Measurements from ENCODE around the gene CD79B. TPM values are rescaled to one million over a fixed set of nuclear protein-coding genes. Genes with fewer than 3 reads are reported as not detected.

CD79B gene
- total RNA-seq, 1 donor from 2014 or later: not detected

DNA sequence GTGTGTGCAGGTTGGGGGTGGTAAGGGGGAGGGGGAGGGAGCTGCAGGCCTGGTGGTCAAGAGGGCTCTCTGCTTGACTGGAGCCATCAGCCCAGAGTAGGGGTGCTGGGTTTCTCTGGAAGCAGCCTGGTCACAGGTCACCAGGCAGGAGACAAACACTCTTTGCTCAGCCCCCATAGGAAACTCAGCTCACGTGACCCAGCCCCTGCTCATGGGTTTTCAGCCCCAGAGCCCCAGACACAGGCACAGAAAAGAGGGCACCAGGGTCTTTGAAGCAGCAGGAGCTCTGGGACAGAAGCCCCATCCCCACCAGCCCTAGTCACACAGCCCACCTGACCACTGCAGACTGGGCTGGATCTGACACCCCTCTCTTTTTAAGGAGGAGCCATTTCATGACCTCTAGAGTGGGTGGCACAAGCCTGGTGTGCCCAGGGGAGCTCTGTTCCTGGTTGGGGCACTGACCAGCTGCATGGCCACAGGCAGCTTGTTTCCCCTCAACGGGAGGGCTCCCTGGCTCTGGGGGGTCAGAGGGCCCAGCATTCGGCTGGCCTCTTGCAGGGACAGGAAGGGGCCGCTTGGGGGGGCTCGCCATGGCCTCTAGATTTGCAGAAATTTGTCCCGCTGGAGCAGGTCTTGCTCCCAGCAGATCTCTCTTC lies 13.8 kb upstream of the CD79B start:
- Mint-ChIP-seq H3K36me3 (no peaks in the 10 kb centered on the region), H3K9me3 (no peaks in the 10 kb centered on the region), H3K4me3 (no peak overlapping the region), H3K27ac (no peak overlapping the region), H3K4me1 (peaks cover 2% of the 10 kb centered on the region), H3K27me3 (ENCODE audit: low read depth) (peaks cover 4% of the 10 kb centered on the region)
- no peak for DNase-seq (ENCODE audit: low spot score in 2 of 2, unreplicated experiment in 2 of 2)
- no peak for TF ChIP-seq CTCF (IDR thresholded peaks at IDR 0.05; ENCODE audit: unreplicated experiment)

GRCh38 chr17:63944736-63945499 lies 12.8 kb upstream of the CD79B start:
- Mint-ChIP-seq H3K4me1 (peaks cover 2% of the 10 kb centered on the region), H3K9me3 (no peaks in the 10 kb centered on the region), H3K4me3 (no peak overlapping the region), H3K36me3 (no peaks in the 10 kb centered on the region), H3K27ac (no peak overlapping the region), H3K27me3 (ENCODE audit: low read depth) (peaks cover 2% of the 10 kb centered on the region)
- DNase-seq (ENCODE audit: low spot score in 2 of 2, unreplicated experiment in 2 of 2): no peak
- no peak for TF ChIP-seq CTCF (IDR thresholded peaks at IDR 0.05; ENCODE audit: unreplicated experiment)

DNA sequence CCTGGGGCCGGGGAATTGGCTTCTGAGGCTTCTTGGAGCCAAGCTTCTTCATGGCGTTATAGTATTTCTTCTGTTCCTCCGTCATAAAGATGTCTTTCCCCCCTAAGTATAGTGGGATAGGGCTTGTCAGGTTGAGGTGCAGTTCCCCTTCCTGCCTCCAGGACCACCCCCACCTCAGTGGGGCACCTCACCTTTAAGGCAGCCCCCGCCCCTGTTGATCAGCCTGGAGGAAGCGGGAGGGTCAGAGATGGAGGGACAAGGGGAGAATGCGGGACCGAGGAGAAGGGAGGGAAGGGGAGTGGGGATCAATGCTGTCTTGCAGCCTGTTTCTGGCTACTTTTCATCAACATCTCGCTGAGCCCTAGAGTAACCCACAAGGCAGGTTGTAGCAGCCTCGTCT lies 11.6 kb upstream of the CD79B start:
- Mint-ChIP-seq H3K27ac (no peak overlapping the region), H3K27me3 (ENCODE audit: low read depth) (peaks cover 2% of the 10 kb centered on the region), H3K4me1 (peaks cover 2% of the 10 kb centered on the region), H3K9me3 (no peaks in the 10 kb centered on the region), H3K4me3 (no peak overlapping the region), H3K36me3 (no peaks in the 10 kb centered on the region)
- DNase-seq (ENCODE audit: low spot score in 2 of 2, unreplicated experiment in 2 of 2): no peak
- TF ChIP-seq CTCF (IDR thresholded peaks at IDR 0.05; ENCODE audit: unreplicated experiment): peak; percentile 57

GRCh38 chr17:63942309-63942985 lies 10.3 kb upstream of the CD79B start:
- no peaks in the 10 kb centered on the region for H3K36me3 Mint-ChIP-seq
- H3K4me1 Mint-ChIP-seq: peaks cover 2% of the 10 kb centered on the region
- DNase-seq (ENCODE audit: low spot score in 2 of 2, unreplicated experiment in 2 of 2): no peak
- no peak overlapping the region for H3K27ac Mint-ChIP-seq
- no peak for TF ChIP-seq CTCF (IDR thresholded peaks at IDR 0.05; ENCODE audit: unreplicated experiment)
- peaks cover 2% of the 10 kb centered on the region for H3K27me3 Mint-ChIP-seq (ENCODE audit: low read depth)
- no peaks in the 10 kb centered on the region for H3K9me3 Mint-ChIP-seq
- no peak overlapping the region for H3K4me3 Mint-ChIP-seq

GRCh38 chr17:63941751-63942150 lies 9.6 kb upstream of the CD79B start:
- Mint-ChIP-seq H3K9me3 (no peaks in the 10 kb centered on the region), H3K4me3 (no peak overlapping the region), H3K4me1 (peaks cover 2% of the 10 kb centered on the region), H3K36me3 (no peaks in the 10 kb centered on the region), H3K27ac (no peak overlapping the region), H3K27me3 (ENCODE audit: low read depth) (peaks cover 2% of the 10 kb centered on the region)
- no peak for TF ChIP-seq CTCF (IDR thresholded peaks at IDR 0.05; ENCODE audit: unreplicated experiment)
- no peak for DNase-seq (ENCODE audit: low spot score in 2 of 2, unreplicated experiment in 2 of 2)
